ENCODE measurements around the gene TOPBP1. TPM values are rescaled to one million over a fixed set of nuclear protein-coding genes. Genes with fewer than 3 reads are reported as not detected.

The TOPBP1 gene
- total RNA-seq, 1 experiment from 2014 or later, result 22.1 TPM

Other genes starting within 250 kb of the TOPBP1 start
- 49.6 and 71.3 TPM in 2 replicates for gene CDV3, start 88.3 kb downstream of the TOPBP1 start, total RNA-seq (2014; rRNA removed; shearing (Covaris generic); ENCODE audit: low replicate concordance)
- gene TF, start 84.5 kb upstream of the TOPBP1 start, total RNA-seq (2014; rRNA removed; shearing (Covaris generic); ENCODE audit: low replicate concordance), result not detected in 2 replicates
- gene SRPRB, start 143.9 kb upstream of the TOPBP1 start, total RNA-seq (2014; rRNA removed; shearing (Covaris generic); ENCODE audit: low replicate concordance), result 85.9 and 96.3 TPM in 2 replicates
- gene RAB6B, start 233.9 kb upstream of the TOPBP1 start, total RNA-seq (2014; rRNA removed; shearing (Covaris generic); ENCODE audit: low replicate concordance), result 0.07 TPM in 1 of 2 replicates, not detected in the other

Measured in Caki2 (cell line).